HG03439 (cell line): ENCODE results near the gene APP.

Experiments used
- ATAC-seq: cut with Tn5 transposase; IDR thresholded peaks from one replicate; pipeline ENCODE4 v1.9.1; 2021; ENCODE audit warnings: mild to moderate bottlenecking, moderate library complexity; ENCODE audit not compliant: unreplicated experiment

The APP gene

DNA sequence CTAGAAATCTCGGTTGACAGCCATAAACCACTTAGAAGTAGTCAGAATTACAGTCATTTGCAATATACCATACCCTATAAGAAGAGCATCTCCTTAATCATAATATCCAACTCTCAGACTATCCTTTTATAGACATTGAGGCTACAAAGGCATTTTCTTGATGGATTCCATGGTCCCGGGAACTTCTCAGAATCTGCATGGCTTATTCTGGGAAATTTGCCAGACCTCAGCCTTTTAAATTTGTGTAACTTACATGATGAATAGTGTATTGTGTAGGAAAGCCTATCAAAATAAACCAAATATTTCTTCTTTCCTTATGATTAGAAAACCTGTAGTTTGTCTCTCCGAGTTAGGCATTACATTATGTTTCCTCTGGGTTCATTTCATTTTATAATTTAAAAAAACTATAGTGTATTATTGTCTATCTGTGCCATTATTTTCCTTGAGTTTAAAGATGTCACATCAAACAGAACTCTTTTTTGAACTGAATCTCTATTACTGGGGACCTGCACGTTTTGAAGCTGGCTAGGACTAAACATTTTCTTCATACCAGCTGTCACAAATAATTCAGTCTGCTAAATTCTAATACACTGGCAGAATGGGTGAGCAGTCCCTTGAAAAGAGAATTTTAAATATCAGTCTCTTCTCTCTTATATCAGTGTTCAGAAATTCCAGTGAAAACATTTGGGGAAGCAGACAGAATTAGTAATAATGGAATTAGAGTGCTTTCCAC lies 332.9 kb downstream of the APP start:
- ATAC-seq: no peak

DNA sequence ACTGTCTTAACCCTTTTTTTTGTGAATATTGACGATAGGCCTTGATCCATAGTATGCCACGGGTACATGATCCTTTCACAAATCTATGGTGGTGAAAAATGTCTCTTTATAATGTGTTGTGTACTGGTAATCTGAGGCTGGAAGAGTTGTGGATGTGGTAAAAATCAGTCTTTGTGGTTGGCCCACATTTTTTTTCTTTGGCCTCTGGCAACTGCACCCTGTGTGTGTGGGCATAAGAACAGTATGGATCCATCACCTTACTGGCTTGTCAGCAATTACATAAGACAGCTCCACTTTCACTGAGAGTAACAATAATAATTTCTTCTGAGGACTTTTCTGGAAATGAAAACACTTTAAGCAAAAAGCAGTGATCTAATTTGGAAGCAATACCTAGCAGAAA lies 334.2 kb downstream of the APP start:
- ATAC-seq: no peak

DNA sequence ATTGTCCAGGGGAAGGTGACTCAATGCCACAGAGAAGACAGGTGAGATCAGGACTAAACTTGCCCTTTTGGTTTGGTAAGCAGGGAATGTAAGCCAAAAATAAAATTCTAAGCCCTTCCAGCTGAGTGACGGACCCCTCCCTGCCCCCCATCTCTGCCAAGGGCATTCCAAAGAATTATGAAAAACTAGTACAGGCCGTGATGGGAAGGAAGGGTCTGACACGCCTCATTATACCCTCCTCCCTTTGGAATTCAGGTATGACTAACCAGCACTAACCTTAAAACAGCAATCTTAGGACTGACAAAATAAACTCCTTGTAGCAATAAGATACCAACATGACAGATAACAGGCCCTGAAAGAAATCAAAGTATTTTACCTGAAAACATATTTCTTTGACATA lies 336.2 kb downstream of the APP start:
- ATAC-seq: no peak

DNA sequence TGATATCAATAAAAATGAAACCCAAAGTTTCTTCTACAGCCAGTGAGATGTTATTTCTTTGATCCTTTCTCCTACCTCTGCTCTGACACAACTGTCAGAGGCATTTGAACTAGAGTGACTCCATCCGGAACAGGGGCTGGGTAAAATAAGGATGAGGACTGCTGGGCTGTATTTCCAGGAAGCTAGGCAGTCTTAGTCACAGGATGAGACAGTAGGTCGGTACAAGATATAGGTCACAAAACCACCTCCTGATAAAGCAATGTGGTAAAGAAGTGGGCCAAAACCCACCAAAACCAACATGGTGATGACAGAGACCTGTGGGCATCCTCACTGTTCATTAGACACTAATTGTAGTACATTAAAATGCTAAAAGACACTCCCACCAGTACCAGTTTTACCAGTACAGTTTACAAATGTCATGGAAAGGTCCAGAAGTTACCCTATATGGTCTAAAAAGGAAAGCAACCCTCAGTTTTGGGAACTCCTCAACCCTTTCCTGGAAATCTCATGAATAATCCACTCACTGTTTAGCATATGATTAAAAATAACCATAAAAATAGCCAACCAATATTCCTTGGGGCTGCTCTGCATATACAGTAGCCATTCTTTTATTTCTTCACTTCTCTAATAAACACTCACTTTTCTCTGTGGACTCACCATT lies 339.1 kb downstream of the APP start:
- ATAC-seq: no peak
